HG03469 (cell line): Measurements from ENCODE around the gene ULK4.
"Not testable (repeated sequence)": the region's sequence is repeated elsewhere in the genome, so short reads cannot be mapped to it uniquely, and the experiment has no call there.

Experiments used
- ATAC-seq: cut with Tn5 transposase; IDR thresholded peaks from one replicate; pipeline ENCODE4 v1.9.1; 2021; ENCODE audit warnings: mild to moderate bottlenecking, moderate library complexity, moderate number of reproducible peaks; ENCODE audit not compliant: unreplicated experiment

Gene ULK4

GRCh38 chr3:41874022-41874421 lies 87.9 kb downstream of the ULK4 start:
- ATAC-seq = no peak

GRCh38 chr3:41872157-41872556 lies 89.7 kb downstream of the ULK4 start:
- no peak for ATAC-seq

- ATAC-seq = no peak
Measured at GRCh38 chr3:41867533-41867932, 94.4 kb downstream of the ULK4 start.

- no peak for ATAC-seq
Measured at GRCh38 chr3:41866298-41866697, 95.6 kb downstream of the ULK4 start.

- no peak for ATAC-seq
Measured at GRCh38 chr3:41863024-41863423, 98.9 kb downstream of the ULK4 start.

- not testable (repeated sequence) for ATAC-seq
Measured at GRCh38 chr3:41860489-41860888, 101.4 kb downstream of the ULK4 start.

- ATAC-seq = no peak
Measured at GRCh38 chr3:41854956-41855355, 106.9 kb downstream of the ULK4 start.

GRCh38 chr3:41853540-41854196 lies 108.2 kb downstream of the ULK4 start:
- ATAC-seq = no peak

- no peak for ATAC-seq
Measured at GRCh38 chr3:41848753-41849574, 112.9 kb downstream of the ULK4 start.

GRCh38 chr3:41847679-41848078 lies 114.2 kb downstream of the ULK4 start:
- no peak for ATAC-seq

GRCh38 chr3:41846850-41847249 lies 115.1 kb downstream of the ULK4 start:
- no peak for ATAC-seq

- ATAC-seq = no peak
Measured at GRCh38 chr3:41845826-41846225, 116.1 kb downstream of the ULK4 start.

GRCh38 chr3:41844256-41844655 lies 117.6 kb downstream of the ULK4 start:
- ATAC-seq = not testable (repeated sequence)

- ATAC-seq = not testable (repeated sequence)
Measured at GRCh38 chr3:41840936-41841668, 120.8 kb downstream of the ULK4 start.

- peak; percentile 87 for ATAC-seq
Measured at GRCh38 chr3:41836360-41837134, 125.4 kb downstream of the ULK4 start.

- no peak for ATAC-seq
Measured at GRCh38 chr3:41833628-41834027, 128.3 kb downstream of the ULK4 start.

- ATAC-seq = no peak
Measured at GRCh38 chr3:41819236-41819635, 142.7 kb downstream of the ULK4 start.

- no peak for ATAC-seq
Measured at GRCh38 chr3:41808618-41809017, 153.3 kb downstream of the ULK4 start.

GRCh38 chr3:41808152-41808551 lies 153.8 kb downstream of the ULK4 start:
- no peak for ATAC-seq

- ATAC-seq = no peak
Measured at GRCh38 chr3:41794748-41795589, 166.9 kb downstream of the ULK4 start.
